GM18519 (cell line): ENCODE data around the gene ADAMTS15.

Experiments
- ATAC-seq: cut with Tn5 transposase; IDR thresholded peaks from one replicate; pipeline ENCODE4 v1.9.1; 2021; ENCODE audit warnings: mild to moderate bottlenecking, moderate library complexity; ENCODE audit not compliant: unreplicated experiment, low FRiP score

Gene ADAMTS15

DNA sequence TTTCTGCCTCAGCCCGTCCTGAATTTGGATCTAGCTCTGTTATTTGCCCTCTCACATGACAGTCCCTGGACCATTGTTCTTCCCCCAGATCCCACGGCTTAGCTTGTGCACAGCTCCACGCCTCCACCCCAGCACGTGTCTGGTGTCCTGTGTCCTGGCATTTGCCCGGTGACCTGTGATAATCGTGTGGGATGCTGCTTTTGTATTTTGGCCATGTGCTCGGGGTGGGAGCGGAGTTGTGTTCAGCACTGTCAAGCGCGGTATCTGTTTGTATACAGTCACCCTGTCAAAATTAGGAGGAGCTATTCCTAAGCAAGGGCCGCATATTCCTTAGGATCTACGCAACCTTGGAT is 31.9 kb upstream of the ADAMTS15 start:
- ATAC-seq = no peak

DNA sequence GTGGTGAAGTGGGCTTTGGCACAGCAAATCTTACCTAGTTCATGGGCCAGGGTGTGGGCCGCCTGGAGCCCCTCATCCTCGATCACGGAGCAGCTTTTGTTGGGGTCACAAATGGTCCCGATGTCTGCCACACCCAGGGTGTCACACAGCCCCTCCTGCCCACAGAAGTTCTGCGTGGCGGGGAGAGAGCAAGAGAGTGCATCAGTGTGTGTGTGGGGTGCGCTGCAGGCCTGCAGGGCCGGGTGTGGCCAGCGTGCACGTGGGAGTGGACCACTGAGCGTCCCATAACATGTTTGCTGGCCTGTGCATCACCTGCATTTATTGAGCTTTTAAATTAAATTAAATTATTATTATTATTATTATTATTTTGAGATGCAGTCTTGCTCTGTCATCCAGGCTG is 31.5 kb upstream of the ADAMTS15 start:
- no peak for ATAC-seq

DNA sequence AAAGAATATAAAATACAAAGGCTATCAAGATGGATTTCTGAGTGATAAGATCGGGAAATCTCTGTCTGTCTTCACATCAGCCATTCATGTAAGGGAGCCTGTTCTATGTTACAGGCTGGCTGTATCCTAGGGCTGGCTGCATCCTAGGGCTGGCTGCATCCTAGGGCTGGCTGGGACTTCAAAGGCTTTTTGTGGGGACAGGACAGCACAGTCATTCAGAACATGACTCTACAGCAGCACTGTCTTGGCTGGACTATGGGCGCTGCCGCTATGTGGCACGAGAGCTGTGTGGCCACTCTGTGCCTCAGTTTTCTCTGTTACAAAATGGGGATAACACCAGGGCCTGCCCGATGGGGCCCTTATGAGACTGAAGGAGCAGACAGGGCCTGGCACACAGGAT is 30.2 kb upstream of the ADAMTS15 start:
- no peak for ATAC-seq

DNA sequence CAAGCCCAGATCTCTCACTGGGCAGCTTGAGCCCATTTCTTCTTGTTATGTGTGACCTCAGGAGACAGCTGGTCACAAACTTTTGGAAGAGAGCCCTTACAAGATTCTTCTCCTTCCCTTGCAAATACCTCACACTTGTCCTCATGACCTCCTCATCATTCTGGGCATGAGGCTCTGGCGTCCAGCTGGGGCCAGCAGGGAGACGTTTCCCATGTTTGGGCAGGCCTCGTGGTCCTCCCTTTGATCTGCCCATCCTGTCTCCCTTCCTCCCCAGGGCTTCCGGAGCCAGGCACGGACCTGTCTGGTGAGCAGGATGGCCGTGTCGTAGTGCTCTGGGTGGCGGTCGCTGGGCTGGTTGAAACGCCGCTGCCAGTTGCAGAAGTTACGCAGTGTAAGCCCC is 29.7 kb upstream of the ADAMTS15 start:
- no peak for ATAC-seq

DNA sequence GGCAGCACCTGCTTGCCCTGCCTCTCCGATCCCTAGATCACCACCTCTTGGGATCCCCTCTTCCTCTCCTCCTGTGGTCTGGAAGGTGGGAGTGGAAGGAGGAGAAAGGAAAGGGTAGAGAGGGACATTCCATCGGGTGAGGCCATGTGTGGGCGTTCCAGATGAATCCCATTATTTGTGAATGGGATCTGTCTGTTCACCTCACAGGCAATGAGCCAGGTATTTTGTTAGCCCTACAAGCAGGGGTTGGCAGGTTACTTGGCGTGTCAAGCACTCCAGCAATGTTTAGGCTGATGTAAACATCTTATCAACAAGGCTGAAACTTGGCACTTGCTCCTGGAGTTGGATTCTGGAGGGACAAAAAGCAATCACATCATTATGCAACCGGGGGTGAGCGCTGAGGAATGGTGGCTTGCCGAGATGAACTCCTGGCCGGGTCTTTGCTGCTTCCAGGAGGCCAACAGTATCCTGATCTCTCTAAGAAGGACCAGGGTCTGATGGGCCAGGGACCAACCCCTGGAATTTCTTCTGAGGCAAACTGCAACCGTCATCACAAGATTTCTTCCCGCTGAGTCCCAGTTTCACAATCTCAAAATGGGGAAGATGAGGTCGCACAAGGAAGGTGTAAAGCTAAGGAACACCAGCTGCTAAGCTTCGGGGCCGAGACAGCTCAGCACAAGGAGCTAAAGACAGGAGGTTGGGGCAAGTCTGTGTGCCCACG is 27.8 kb upstream of the ADAMTS15 start:
- ATAC-seq = no peak

DNA sequence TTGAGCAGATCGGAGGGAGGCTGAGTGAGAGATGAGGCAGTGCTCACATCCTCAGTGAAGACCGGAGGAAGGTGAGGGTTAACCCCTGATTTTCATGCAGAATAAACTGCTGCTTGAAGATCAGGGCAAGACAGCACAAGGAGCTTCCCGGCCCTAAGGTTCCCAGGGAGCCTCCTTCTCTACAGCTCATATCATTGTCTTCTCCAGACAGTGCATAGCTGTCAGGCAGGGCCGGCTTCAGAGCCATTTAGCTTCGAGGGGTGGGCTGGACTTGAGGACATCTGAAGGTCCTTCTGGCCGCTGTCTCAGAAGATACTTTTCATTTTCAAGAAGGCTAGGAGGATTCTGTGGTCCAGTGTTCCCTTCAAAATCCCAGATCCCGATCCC is 27.3 kb upstream of the ADAMTS15 start:
- no peak for ATAC-seq

DNA sequence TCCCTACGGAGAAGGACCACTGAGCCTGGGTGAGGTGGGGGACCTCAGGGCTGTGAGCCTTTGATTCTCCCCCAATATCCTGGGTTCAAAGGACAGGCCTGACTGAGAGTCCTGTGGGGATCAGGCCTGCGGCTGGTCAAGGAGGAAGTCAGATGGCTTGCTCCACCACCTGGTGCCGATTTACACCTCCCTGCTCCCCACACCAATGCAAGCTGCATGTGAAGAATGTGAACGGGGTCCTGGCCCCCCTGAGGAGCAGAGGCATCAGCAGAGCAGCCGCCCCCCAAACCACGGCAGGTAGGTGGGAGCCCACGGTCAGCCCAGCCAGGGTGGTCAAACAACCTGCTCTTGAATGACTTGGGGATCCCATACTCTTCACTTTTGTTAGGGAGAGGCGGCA is 26.7 kb upstream of the ADAMTS15 start:
- no peak for ATAC-seq

DNA sequence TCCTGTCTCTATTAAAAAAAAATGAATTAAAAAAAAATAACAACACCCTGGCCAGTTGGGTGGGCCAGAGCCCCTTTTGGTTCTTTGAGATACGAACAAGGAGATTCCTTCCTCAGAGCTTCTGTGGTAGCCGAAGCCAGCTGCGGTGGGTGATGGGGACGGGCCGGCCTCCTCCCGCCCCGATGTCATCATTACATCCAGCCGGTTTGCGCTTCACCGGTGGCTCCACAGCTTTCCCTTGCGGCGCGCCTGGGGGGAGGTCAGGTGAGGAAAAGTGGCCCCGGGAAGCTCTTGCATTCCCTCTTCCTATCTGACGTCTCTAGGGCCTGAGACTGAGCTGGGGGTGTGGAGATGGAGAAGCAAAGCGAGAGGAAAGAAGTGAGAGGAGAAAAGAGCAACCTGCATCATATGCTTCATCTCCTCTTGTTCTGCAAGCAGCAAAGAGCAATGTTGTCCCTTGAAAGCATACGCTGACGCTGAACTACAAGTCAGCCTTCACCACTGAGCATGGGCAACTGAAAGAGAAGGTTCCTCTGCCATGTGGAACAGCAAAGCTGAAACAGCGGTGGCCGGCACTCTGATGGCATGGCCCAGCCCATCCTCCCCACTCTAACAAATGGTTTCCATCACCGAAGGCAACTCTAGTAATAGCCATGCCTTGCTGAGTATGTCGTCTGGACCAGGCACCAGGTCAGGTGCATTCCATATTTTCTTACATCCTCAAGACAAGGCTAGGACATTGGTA is 26.0 kb upstream of the ADAMTS15 start:
- no peak for ATAC-seq

DNA sequence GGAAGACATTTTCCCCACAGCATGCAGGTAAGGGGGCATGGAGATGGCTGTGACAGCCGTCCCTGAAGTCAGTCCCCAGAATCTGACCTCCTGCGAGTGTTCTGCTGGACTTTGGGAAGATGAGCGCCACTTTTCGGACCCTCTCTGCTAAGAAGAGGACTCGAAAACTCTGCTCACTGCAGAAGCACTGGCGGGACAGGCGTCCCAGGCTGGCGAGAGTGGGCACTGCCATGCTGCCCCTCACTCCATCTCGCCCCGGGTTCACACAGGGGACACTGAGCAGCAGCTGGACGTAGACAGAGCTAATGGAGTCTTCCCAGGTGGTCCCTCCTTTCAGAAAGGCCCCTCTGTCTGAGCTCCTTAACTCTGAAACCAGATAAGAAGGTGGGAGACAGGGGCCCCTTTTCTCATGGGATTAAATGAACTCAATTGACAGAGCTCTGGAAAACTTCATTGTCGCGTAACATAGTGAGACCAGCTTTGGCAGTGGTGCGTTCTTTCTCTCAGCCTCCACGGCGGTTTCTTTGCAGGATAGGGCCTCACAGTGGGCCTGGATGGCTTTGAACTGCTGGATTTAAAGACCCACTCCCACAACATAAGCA is 24.8 kb upstream of the ADAMTS15 start:
- no peak for ATAC-seq

DNA sequence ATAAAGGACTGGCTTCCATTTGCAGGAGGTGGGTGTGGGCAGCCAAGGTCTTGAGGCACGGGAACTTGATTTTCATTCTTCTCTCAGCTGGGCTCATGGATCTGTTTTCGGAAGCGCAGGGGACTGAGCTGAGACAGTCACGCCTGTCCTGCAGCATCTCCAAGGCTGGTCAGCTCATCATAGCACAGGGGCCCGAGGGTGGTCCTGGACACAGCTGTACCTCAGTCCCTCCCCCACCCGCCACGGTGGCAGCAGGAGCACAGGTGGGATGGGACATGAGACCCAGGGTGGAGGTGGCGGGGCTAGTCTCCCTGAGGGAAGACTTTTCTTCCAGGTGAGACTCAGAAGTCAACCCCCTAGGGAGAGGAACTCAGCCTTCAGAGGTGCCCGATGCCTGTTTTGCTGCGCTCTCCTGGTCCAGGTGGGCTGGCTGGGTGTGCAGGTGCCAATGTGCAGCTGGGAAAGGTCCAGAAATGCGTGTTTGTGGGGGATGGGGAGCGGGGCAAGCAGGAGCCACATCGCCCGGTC is 23.8 kb upstream of the ADAMTS15 start:
- no peak for ATAC-seq

DNA sequence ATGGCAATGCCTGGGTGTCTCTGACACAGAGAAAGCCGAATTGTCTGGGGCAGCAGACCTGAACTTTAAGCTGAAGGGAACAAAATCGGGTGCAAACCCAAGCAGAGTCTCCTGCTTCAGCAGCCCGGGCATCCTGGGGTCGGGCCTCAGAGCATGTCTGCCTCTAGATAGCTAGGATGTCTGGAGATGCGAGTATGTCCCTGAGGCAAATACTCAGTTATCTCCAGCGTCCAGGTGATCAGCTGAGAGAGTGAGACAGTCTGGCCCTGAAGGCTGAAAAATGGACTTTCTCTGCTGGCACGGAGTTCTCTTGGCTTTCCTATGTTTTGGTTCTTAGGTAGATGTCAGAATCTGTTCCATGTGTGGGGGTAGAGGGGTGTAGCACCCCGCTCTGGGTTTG is 23.3 kb upstream of the ADAMTS15 start:
- no peak for ATAC-seq

DNA sequence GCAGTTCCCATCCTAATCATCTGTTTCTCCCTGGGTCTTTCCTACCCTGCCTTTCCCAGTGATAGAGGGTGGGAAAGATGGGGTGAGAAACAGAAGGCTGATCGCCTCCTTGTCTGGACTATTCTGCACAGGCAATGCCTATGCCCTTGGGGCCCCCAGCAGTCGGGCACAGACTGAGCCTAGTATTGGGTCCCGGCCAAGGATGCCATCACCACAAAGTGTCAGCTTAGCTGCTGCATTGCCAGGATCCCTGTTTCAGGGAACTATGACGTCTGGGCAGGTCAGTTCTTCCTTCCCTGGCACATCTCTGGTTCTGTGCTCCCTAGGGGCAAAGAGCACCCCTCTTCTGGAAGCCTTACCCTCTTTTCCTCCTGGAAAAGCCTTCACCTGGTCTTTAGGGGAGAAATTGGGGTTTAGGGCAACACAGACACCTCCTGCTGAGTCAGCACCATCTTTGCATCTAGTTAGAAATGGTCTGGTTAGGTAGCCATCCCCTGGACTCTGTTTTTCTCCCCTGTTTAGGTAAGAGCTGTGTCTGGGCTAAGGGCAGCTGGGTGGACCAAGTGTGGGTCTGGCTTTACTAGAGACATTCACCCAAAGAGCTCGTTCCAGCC is 22.1 kb upstream of the ADAMTS15 start:
- no peak for ATAC-seq

DNA sequence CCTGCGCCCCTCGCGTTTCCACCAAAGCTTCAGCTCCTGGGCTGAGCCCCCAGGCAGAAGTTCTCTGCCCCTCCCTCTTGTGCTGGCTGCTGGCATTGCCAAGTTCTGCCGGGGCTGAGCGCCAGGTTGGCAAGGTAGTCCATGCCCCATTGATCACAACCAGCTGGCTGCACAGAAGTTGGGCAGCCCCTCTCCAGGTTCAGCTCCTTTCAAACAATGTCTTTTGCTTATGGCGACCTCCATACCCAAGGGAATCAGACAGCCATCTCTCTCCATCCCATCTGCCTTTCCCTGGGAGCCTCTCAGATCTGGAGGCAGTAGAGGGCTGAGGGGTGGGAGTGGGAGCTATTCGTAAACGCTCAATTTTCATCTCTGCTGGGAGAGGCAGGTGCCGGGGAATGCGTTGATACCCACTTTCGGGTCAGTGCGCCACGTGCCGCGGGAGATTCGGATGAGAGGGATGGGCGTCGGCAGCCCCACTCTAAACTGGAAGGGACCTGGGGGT is 21.6 kb upstream of the ADAMTS15 start:
- no peak for ATAC-seq

DNA sequence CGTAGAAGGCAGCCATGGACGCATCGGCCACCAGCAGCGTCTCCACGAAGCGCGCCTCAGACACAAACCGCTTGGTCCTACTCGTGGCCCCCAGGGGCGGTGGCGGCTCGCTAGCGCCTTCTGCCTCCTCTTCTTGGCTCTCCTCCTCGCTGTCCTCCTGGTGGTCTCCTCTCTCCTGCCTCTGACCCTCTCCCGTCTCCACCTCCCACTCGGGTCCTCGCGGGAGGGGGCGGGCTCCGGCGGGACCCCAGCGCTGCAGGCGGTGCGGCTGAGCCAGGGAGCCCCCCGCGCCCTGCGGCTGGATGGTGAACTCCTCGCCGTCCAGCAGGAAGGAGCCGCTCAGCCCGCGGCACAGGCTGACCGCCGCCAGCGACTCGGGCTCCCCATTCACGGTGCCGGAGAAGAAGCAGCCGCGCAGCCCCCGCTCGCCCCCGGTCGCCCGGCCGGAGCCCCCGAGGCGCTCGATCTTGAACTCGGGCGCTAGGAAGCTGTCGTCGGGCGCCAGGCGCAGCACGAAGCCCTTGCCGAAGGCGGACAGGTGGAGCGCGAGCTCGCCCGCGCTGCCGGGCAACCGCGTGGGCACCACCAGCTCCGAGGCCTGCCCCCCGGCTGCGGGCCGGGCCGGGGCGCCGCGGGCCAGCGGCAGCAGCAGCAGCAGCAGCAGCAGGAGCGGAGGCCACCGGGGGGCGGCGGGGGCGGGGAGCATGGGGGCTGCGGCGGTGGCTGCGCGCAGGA is 20.7 kb upstream of the ADAMTS15 start:
- ATAC-seq = no peak

DNA sequence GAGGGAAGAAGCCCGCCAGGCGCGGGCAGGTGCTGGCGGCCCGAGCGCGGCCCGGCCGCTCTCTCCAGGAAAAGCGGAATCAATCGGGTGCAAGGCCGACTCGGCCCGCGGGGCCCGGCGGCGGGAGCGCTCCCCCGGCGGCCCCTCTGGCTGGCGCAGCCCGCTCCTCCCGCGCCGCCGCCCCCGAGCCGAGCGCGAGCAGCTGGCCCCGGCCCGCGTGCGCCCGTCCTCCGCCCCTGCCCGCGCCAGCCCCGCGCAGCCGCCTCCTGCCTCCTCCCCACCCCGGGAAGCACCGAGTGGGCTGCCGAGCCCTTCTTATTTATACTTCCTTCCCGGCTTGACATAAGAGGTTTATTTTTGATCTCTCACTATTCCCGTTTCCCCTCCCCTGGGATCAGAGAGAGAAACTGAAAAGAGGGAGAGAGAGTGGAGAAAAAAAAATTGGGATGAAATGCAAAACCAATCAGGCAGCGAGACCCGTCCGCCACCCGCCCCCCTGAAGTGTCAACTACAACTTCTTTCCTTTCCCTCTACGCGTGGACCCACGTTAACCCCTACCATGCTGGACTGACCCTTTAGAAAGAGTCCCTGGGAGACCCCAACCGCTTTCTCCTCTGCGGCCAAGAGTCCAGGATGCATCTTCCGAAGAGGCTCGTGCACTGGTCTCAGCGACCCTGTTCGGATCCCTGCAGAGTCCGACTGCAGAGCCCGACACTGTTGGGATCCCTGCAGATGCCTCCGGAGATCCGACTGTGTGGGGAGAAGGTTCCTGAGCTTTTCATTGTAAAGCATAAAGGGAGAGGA is 19.9 kb upstream of the ADAMTS15 start, which contains the start of gene ADAMTS8:
Gene ADAMTS8, minus strand, starts transcription at position 294 of the 804 bp plus-strand sequence. CDS start 323 bp downstream, outside the sequence.
- ATAC-seq = no peak

DNA sequence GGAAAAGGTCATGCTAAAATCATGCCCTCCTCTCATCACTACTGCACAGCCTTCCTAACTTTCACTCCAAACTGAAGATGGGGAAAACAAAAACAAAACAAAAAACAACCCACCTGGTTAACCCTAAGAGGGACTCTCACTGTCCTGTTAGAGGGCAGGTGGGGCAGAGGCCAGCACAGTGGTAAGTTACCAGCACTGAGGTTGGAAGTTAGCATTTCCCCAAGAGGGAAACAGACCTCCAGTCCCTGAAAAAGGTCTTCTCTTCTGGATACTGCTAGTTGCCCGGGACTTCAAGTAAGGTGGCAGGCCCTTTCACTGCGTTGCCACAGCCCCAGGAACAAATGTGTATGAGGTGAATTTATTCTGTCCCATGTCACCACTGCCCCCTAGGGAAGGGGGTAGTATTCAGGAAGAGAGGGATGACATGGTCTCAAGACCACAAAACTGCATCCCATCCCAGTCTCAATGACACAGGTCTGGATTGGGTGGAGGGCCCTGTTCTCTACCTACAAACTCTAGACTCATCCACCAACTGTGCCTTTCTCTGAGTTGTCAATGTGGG is 19.2 kb upstream of the ADAMTS15 start:
- ATAC-seq = no peak

DNA sequence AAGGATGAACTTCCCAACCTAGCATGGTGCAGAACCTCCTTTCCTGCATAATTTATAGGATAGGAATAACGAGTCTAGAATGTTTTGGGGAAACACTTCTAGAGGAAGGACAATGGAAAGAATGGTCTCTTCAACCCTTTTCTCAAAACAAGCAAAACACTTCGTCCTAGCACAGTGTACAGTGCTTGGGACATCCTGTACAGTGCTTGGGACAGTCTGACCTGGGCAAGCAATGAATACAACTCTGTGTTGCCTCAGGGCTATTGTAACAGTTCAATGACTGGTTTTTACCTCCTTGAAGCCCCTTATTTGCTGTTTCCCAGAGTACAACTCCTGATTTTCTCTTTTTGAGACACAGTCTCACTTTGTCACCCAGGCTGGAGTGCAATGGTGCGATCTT is 18.5 kb upstream of the ADAMTS15 start:
- no peak for ATAC-seq

DNA sequence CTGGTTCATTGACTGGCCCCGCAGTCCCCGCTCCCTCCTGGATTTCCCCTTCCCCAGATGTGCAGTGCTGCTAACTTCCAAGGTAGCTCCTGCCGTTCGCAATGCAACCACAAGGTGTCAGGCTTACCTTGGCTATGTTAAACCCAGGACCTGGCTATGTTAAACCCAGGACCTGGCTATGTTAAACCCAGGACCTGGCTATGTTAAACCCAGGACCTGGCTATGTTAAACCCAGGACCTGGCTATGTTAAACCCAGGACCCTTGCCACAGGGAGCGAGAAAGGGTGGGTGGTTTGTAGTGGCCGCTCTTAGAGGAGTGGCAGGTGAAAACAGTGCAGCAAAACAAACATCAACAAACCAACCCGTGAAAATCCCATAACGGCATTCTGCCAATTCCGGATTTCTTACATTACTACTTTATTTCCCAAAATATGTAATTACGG is 17.1 kb upstream of the ADAMTS15 start:
- peak; percentile 64 for ATAC-seq

DNA sequence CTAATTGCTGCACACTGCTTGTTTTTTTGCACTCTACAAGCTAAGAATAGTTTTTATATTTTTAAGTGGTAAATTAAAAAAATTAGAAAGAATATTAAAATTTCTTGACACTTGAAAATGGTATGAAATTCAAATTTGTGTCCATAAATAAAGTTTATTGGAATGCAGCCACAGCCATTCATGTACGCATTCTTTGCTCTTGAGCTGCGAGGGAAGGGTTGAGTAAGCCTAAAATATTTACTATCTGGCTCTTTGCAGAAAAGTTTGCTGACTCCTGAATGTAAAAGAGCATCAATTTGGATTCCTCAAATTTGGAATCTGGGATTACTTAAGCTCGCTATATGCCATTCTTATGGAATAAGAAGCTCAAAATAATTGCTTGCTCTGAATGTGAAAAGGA is 16.6 kb upstream of the ADAMTS15 start:
- ATAC-seq = no peak
